Measurements from ENCODE around the gene SGCE. TPM values are rescaled to one million over a fixed set of nuclear protein-coding genes. Genes with fewer than 3 reads are reported as not detected.

SGCE gene
- total RNA-seq, 1 donor from 2014 or later = 35.4 TPM

GRCh38 chr7:94612253-94612652 lies 43.7 kb downstream of the SGCE start:
- Mint-ChIP-seq H3K9me3 (ENCODE audit: low read depth) (peaks cover 6% of the 10 kb centered on the region), H3K4me1 (ENCODE audit: low read depth) (no peaks in the 10 kb centered on the region), H3K27ac (no peak overlapping the region), H3K36me3 (ENCODE audit: insufficient read depth) (peaks cover 24% of the 10 kb centered on the region), H3K4me3 (ENCODE audit: low read depth) (no peak overlapping the region), H3K27me3 (no peaks in the 10 kb centered on the region)
- TF ChIP-seq CTCF (IDR thresholded peaks at IDR 0.05; ENCODE audit: unreplicated experiment) = no peak
- DNase-seq (ENCODE audit: low spot score, unreplicated experiment) = no peak

- Mint-ChIP-seq H3K36me3 (ENCODE audit: insufficient read depth) (peaks cover 31% of the 10 kb centered on the region), H3K27me3 (no peaks in the 10 kb centered on the region), H3K4me1 (ENCODE audit: low read depth) (no peaks in the 10 kb centered on the region), H3K4me3 (ENCODE audit: low read depth) (no peak overlapping the region), H3K9me3 (ENCODE audit: low read depth) (peaks cover 15% of the 10 kb centered on the region), H3K27ac (no peak overlapping the region)
- TF ChIP-seq CTCF (IDR thresholded peaks at IDR 0.05; ENCODE audit: unreplicated experiment) = no peak
- DNase-seq (ENCODE audit: low spot score, unreplicated experiment) = no peak
These were observed 46.4 kb downstream of the SGCE start for GRCh38 chr7:94609561-94609960.

GRCh38 chr7:94605031-94605430 lies 50.9 kb downstream of the SGCE start:
- no peak for TF ChIP-seq CTCF (IDR thresholded peaks at IDR 0.05; ENCODE audit: unreplicated experiment)
- Mint-ChIP-seq H3K27me3 (no peaks in the 10 kb centered on the region), H3K4me1 (ENCODE audit: low read depth) (no peaks in the 10 kb centered on the region), H3K27ac (no peak overlapping the region), H3K4me3 (ENCODE audit: low read depth) (no peak overlapping the region), H3K9me3 (ENCODE audit: low read depth) (peaks cover 13% of the 10 kb centered on the region), H3K36me3 (ENCODE audit: insufficient read depth) (peaks cover 21% of the 10 kb centered on the region)
- DNase-seq (ENCODE audit: low spot score, unreplicated experiment) = no peak

- Mint-ChIP-seq H3K27ac (no peak overlapping the region), H3K4me3 (ENCODE audit: low read depth) (no peak overlapping the region), H3K4me1 (ENCODE audit: low read depth) (no peaks in the 10 kb centered on the region), H3K27me3 (no peaks in the 10 kb centered on the region), H3K9me3 (ENCODE audit: low read depth) (peaks cover 8% of the 10 kb centered on the region), H3K36me3 (ENCODE audit: insufficient read depth) (peaks cover 12% of the 10 kb centered on the region)
- DNase-seq (ENCODE audit: low spot score, unreplicated experiment) = no peak
- TF ChIP-seq CTCF (IDR thresholded peaks at IDR 0.05; ENCODE audit: unreplicated experiment) = no peak
These were observed 53.8 kb downstream of the SGCE start for GRCh38 chr7:94602181-94602580.

- TF ChIP-seq CTCF (IDR thresholded peaks at IDR 0.05; ENCODE audit: unreplicated experiment) = no peak
- Mint-ChIP-seq H3K36me3 (ENCODE audit: insufficient read depth) (peaks cover 5% of the 10 kb centered on the region), H3K4me3 (ENCODE audit: low read depth) (no peak overlapping the region), H3K27ac (no peak overlapping the region), H3K27me3 (no peaks in the 10 kb centered on the region), H3K9me3 (ENCODE audit: low read depth) (no peaks in the 10 kb centered on the region), H3K4me1 (ENCODE audit: low read depth) (peaks cover 12% of the 10 kb centered on the region)
- no peak for DNase-seq (ENCODE audit: low spot score, unreplicated experiment)
These were observed 55.7 kb downstream of the SGCE start for GRCh38 chr7:94600267-94600666.
